H9 (cell line): Measurements from ENCODE around the gene PKN3. TPM values are rescaled to one million over a fixed set of nuclear protein-coding genes. Genes with fewer than 3 reads are reported as not detected.

Experiments
- DNase-seq: peaks from one replicate; pipeline ENCODE4 v3.0.0-alpha.2; 2017
- H2AFZ ChIP-seq: one replicate; pipeline ENCODE4 v1.6.1; 2013; ENCODE audit warnings: mild to moderate bottlenecking, low read length, control low read depth, moderate library complexity
- H2AK5ac ChIP-seq: 2 replicates; pipeline ENCODE4 v1.6.1; 2013; ENCODE audit warnings: low read length, control low read depth, mixed read lengths; ENCODE audit not compliant: insufficient read length
- H2BK120ac ChIP-seq: one replicate; pipeline ENCODE4 v1.6.1; 2013; ENCODE audit warnings: low read depth, mild to moderate bottlenecking, low read length, control low read depth, inconsistent platforms; ENCODE audit not compliant: poor library complexity, severe bottlenecking
- H2BK12ac ChIP-seq: 2 replicates; pipeline ENCODE4 v1.6.1; 2013; ENCODE audit warnings: low read length, control low read depth, mixed read lengths, low read depth; ENCODE audit not compliant: insufficient read length
- H2BK15ac ChIP-seq: 2 replicates; pipeline ENCODE4 v1.6.1; 2013; ENCODE audit warnings: low read depth, low read length, control low read depth
- H2BK20ac ChIP-seq: one replicate; pipeline ENCODE4 v1.6.1; 2013; ENCODE audit warnings: low read depth, mild to moderate bottlenecking, low read length, control low read depth, inconsistent platforms; ENCODE audit not compliant: poor library complexity, severe bottlenecking
- H2BK5ac ChIP-seq: 2 replicates; pipeline ENCODE4 v1.6.1; 2013; ENCODE audit warnings: low read length, control low read depth, mixed read lengths; ENCODE audit not compliant: insufficient read length
- H3K14ac ChIP-seq: 2 replicates; pipeline ENCODE4 v1.6.1; 2013; ENCODE audit warnings: low read length, control low read depth; ENCODE audit not compliant: insufficient read depth
- H3K18ac ChIP-seq: 2 replicates; pipeline ENCODE4 v1.6.1; 2013; ENCODE audit warnings: low read depth, mild to moderate bottlenecking, mixed read lengths, low read length, control low read depth; ENCODE audit not compliant: insufficient read length
- H3K23ac ChIP-seq: 2 replicates; pipeline ENCODE4 v1.6.1; 2013; ENCODE audit warnings: low read length, control low read depth, mixed read lengths, low read depth; ENCODE audit not compliant: insufficient read length
- H3K23me2 ChIP-seq: 2 replicates; pipeline ENCODE4 v1.6.1; 2013; ENCODE audit warnings: low read depth, mild to moderate bottlenecking, mixed read lengths, low read length, control low read depth; ENCODE audit not compliant: insufficient read length, poor library complexity, severe bottlenecking
- H3K27ac ChIP-seq: 2 replicates; pipeline ENCODE4 v1.5.1; 2013; ENCODE audit warnings: low read length, control low read depth, mixed read lengths, low read depth; ENCODE audit not compliant: insufficient read length
- H3K27me3 ChIP-seq: 2 replicates; pipeline ENCODE4 v1.6.1; 2013; ENCODE audit warnings: low read length, control low read depth, inconsistent platforms; ENCODE audit not compliant: insufficient read depth
- H3K4ac ChIP-seq: 2 replicates; pipeline ENCODE4 v1.6.1; 2013; ENCODE audit warnings: low read depth, mild to moderate bottlenecking, control low read depth, inconsistent platforms, low read length, moderate library complexity
- H3K4me1 ChIP-seq: 2 replicates; pipeline ENCODE4 v1.6.1; 2013; ENCODE audit warnings: low read length, control low read depth, inconsistent platforms; ENCODE audit not compliant: insufficient read depth
- H3K4me2 ChIP-seq: 2 replicates; pipeline ENCODE4 v1.6.1; 2013; ENCODE audit warnings: low read length, control low read depth, mixed read lengths; ENCODE audit not compliant: insufficient read length, insufficient read depth
- H3K56ac ChIP-seq: 2 replicates; pipeline ENCODE4 v1.6.1; 2013; ENCODE audit warnings: low read depth, mild to moderate bottlenecking, mixed read lengths, low read length, control low read depth; ENCODE audit not compliant: insufficient read length
- H3K79me1 ChIP-seq: 2 replicates; pipeline ENCODE4 v1.6.1; 2013; ENCODE audit warnings: low read depth, mild to moderate bottlenecking, moderate library complexity, low read length, control low read depth, inconsistent platforms; ENCODE audit not compliant: insufficient read depth, poor library complexity, severe bottlenecking
- H3K79me2 ChIP-seq: 2 replicates; pipeline ENCODE4 v1.6.1; 2013; ENCODE audit warnings: low read length, control low read depth, inconsistent platforms; ENCODE audit not compliant: insufficient read depth
- H3K9ac ChIP-seq: 2 replicates; pipeline ENCODE4 v1.6.1; 2013; ENCODE audit warnings: low read length, control low read depth, mixed read lengths; ENCODE audit not compliant: insufficient read length; ENCODE audit errors: extremely low read depth
- H3K9me3 ChIP-seq: one replicate; pipeline ENCODE4 v1.6.1; 2013; ENCODE audit warnings: low read depth, low read length, inconsistent platforms; ENCODE audit not compliant: control insufficient read depth
- H3T11ph ChIP-seq: one replicate; pipeline ENCODE4 v1.6.1; 2013; ENCODE audit warnings: mild to moderate bottlenecking, low read length, control low read depth, inconsistent platforms
- H4K20me1 ChIP-seq: one replicate; pipeline ENCODE4 v1.6.1; 2013; ENCODE audit not compliant: control insufficient read depth, insufficient read length, insufficient read depth
- H4K5ac ChIP-seq: 2 replicates; pipeline ENCODE4 v1.6.1; 2013; ENCODE audit warnings: low read depth, mild to moderate bottlenecking, mixed read lengths, low read length, control low read depth; ENCODE audit not compliant: insufficient read length
- H4K8ac ChIP-seq: replicated peaks from 2 replicates; pipeline ENCODE4 v1.6.1; 2013; ENCODE audit warnings: low read length, control low read depth, mixed read lengths, low read depth; ENCODE audit not compliant: insufficient read length
- H4K91ac ChIP-seq: 2 replicates; pipeline ENCODE4 v1.6.1; 2013; ENCODE audit warnings: low read depth, mild to moderate bottlenecking, moderate library complexity, mixed read lengths, low read length, control low read depth; ENCODE audit not compliant: insufficient read length
- H3K27ac Mint-ChIP-seq, 3 experiments: 2 replicates in 2 of 3; 3 replicates in 1 of 3; pipeline ENCODE4 v1.8.0; 2020 to 2021; ENCODE audit warnings: mixed read lengths in 3 of 3, mild to moderate bottlenecking in 1 of 3, moderate library complexity in 1 of 3
- H3K27me3 Mint-ChIP-seq: 2 replicates; pipeline ENCODE4 v1.8.0; 2021; ENCODE audit warnings: low read depth, mild to moderate bottlenecking, moderate library complexity, mixed read lengths
- H3K36me3 Mint-ChIP-seq, 3 experiments: 2 replicates in 2 of 3; 3 replicates in 1 of 3; pipeline ENCODE4 v1.8.0; 2020 to 2021; ENCODE audit warnings: low read depth in 3 of 3, mixed read lengths in 3 of 3; ENCODE audit not compliant: insufficient read depth in 1 of 3
- H3K4me1 Mint-ChIP-seq, 2 experiments: 2 replicates each; pipeline ENCODE4 v1.8.0; 2020; ENCODE audit warnings: mixed read lengths in 2 of 2
- H3K4me3 Mint-ChIP-seq, 2 experiments: 2 replicates in 1 of 2; 3 replicates in 1 of 2; pipeline ENCODE4 v1.8.0; 2020 to 2021; ENCODE audit warnings: mild to moderate bottlenecking in 2 of 2, mixed read lengths in 2 of 2, moderate library complexity in 1 of 2
- H3K9me3 Mint-ChIP-seq, 2 experiments: 2 replicates in 1 of 2; 3 replicates in 1 of 2; pipeline ENCODE4 v1.8.0; 2020; ENCODE audit warnings: mild to moderate bottlenecking in 2 of 2, mixed read lengths in 2 of 2, moderate library complexity in 1 of 2
- WGBS: extraction: QIAGEN DNeasy Blood & Tissue Kit; methylation state at CpG from one replicate; pipeline ENCODE4 v1.1.7; 2013; ENCODE audit warnings: missing lambda C conversion rate, low lambda C conversion rate, mixed read lengths; ENCODE audit not compliant: insufficient read length; ENCODE audit errors: extremely low coverage; 5-methylcytosine and 5-hydroxymethylcytosine counted together
- total RNA-seq: library from RNA; stranded (reverse); gene quantifications from 2 replicates; pipeline ENCODE4 v1.2.1, GENCODE V29; 2021
- TF ChIP-seq, protein P1 (sequence below): fragments of 200-600 bp; sonication (generic); conservative IDR thresholded peaks from 3 replicates; pipeline ENCODE4 v1.8.0; 2021; ENCODE audit warnings: antibody characterized with exemption, mild to moderate bottlenecking

PKN3 gene
- total RNA-seq, 1 experiment from 2014 or later: 25.0 TPM

DNA sequence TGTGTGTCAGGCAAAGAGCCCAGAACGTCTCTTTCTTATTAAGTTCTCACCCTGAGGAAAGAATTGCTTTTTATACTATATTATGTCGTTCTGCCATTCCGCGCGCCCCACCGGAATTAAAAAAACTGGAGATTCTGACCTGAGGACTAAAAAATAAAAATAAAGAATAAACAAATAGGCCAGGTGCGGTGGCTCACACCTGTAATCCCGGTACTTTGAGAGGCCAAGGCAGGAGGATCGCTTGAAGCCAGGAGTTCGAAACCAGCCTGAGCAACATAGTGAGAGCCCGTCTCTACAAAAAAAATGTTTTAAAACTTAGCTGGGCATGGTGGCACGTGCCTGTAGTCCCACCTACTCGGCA is 45.0 kb upstream of the PKN3 start:
- H3K4me3 Mint-ChIP-seq: peak overlapping the region; percentile 79 to 90

More for the DNA sequence above, 45.0 kb upstream of the PKN3 start:
- TF ChIP-seq, protein P1, sequence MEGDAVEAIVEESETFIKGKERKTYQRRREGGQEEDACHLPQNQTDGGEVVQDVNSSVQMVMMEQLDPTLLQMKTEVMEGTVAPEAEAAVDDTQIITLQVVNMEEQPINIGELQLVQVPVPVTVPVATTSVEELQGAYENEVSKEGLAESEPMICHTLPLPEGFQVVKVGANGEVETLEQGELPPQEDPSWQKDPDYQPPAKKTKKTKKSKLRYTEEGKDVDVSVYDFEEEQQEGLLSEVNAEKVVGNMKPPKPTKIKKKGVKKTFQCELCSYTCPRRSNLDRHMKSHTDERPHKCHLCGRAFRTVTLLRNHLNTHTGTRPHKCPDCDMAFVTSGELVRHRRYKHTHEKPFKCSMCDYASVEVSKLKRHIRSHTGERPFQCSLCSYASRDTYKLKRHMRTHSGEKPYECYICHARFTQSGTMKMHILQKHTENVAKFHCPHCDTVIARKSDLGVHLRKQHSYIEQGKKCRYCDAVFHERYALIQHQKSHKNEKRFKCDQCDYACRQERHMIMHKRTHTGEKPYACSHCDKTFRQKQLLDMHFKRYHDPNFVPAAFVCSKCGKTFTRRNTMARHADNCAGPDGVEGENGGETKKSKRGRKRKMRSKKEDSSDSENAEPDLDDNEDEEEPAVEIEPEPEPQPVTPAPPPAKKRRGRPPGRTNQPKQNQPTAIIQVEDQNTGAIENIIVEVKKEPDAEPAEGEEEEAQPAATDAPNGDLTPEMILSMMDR: no peak
- Histone ChIP-seq H3K4me2 (peak overlapping the region; percentile 44), H2BK20ac (no peak overlapping the region), H3K79me2 (no peaks in the 10 kb centered on the region), H3K56ac (no peak overlapping the region), H3K79me1 (no peaks in the 10 kb centered on the region), H4K8ac (no peak overlapping the region), H3K9me3 (no peaks in the 10 kb centered on the region), H2AFZ (no peak overlapping the region), H2BK120ac (no peak overlapping the region), H3K18ac (no peak overlapping the region), H2AK5ac (no peak overlapping the region), H3K27me3 (no peaks in the 10 kb centered on the region), H2BK5ac (no peak overlapping the region), H3K14ac (no peak overlapping the region), H2BK15ac (no peak overlapping the region), H2BK12ac (no peak overlapping the region), H4K91ac (no peak overlapping the region), H3K4ac (no peak overlapping the region), H3K27ac (peak overlapping the region; percentile 88), H3K23ac (no peak overlapping the region), H3K23me2 (no peaks in the 10 kb centered on the region), H3K4me1 (no peaks in the 10 kb centered on the region), H4K20me1 (no peaks in the 10 kb centered on the region), H3T11ph (no peak overlapping the region), H3K9ac (no peak overlapping the region), H4K5ac (no peak overlapping the region)
- Mint-ChIP-seq H3K4me1 (peaks cover 3 to 10% of the 10 kb centered on the region in 2 experiments; a peak in 2 of 4 replicates), H3K27ac (peak overlapping the region; percentile 100), H3K36me3 (peaks cover 7 to 9% (median 9%) of the 10 kb centered on the region in 3 experiments; a peak in 5 of 7 replicates), H3K27me3 (no peaks in the 10 kb centered on the region), H3K9me3 (no peaks in the 10 kb centered on the region)
- no CpG with 5 or more reads among the region's 13 CpGs for WGBS
- DNase-seq: no peak
